A549 (cell line): ENCODE measurements around the gene SLC25A46. TPM values are rescaled to one million over a fixed set of nuclear protein-coding genes. Genes with fewer than 3 reads are reported as not detected.
A peak's percentile ranks its signal among the peaks of the same experiment; 100 is the strongest.

Experiments
- ATAC-seq, 2 experiments: fragments of 200-7000 bp in 1 of 2; fragments of >200 bp in 1 of 2; cut with Nextera tagmentation in 1 of 2; cut with Tn5 transposase in 1 of 2; 3 replicates each; pipeline versions ENCODE4 v1.8.0 to v1.9.1; 2018 to 2020; ENCODE audit warnings: mild to moderate bottlenecking in 1 of 2, moderate library complexity in 1 of 2
- CTCF ChIA-PET: fragments of 300-600 bp; sonication (Branson Sonifier 250); formaldehyde crosslinking; extraction: SDS; loops from one replicate; lab custom pipeline; 2021; ENCODE audit warnings: antibody characterized with exemption, inconsistent platforms; lab: Yijun Ruan, JAX
- POLR2A ChIA-PET: fragments of 350-600 bp; formaldehyde crosslinking; extraction: SDS; loops from one replicate; lab custom pipeline; 2021; ENCODE audit warnings: antibody characterized with exemption, inconsistent platforms; lab: Yijun Ruan, JAX
- DNase-seq, 2 experiments: peaks; one replicate each; pipeline versions ENCODE4 v3.0.0 to v3.0.0-alpha.2; 2011 to 2016; ENCODE audit warnings: low read depth in 1 of 2, low spot score in 1 of 2
- FAIRE-seq: peaks from 2 replicates; lab custom pipeline; 2011; peaks lifted over from hg19 to GRCh38; lab: Jason Lieb, UNC
- H3K27ac ChIP-seq, 2 experiments: fragments of >200 bp; sonication (Bioruptor Twin); formaldehyde crosslinking; 3 replicates each; pipeline ENCODE4 v1.5.1; 2016 to 2017
- H3K4me1 ChIP-seq: fragments of >200 bp; sonication (Bioruptor Twin); formaldehyde crosslinking; 3 replicates; pipeline ENCODE4 v1.6.1; 2016
- H3K4me2 ChIP-seq: fragments of >200 bp; sonication (Bioruptor Twin); formaldehyde crosslinking; 3 replicates; pipeline ENCODE4 v1.6.1; 2016
- H3K4me3 ChIP-seq: fragments of >200 bp; sonication (Bioruptor Twin); formaldehyde crosslinking; 3 replicates; pipeline ENCODE4 v1.5.1; 2016
- H3K9me3 ChIP-seq: fragments of >200 bp; sonication (Bioruptor Twin); formaldehyde crosslinking; 3 replicates; pipeline ENCODE4 v1.6.1; 2016
- CBX2 ChIP-seq: fragments of 200-600 bp; sonication (generic); IDR thresholded peaks from 2 replicates; pipeline ENCODE4 v1.6.1; 2016; ENCODE audit warnings: low read depth, mild to moderate bottlenecking, borderline replicate concordance
- CHD2 ChIP-seq: fragments of 150-350 bp; IDR thresholded peaks from 2 replicates; pipeline ENCODE4 v1.6.1; 2014; ENCODE audit warnings: low read length; ENCODE audit not compliant: partially characterized antibody
- CHD4 ChIP-seq: fragments of 200-600 bp; sonication (generic); IDR thresholded peaks from 2 replicates; pipeline ENCODE4 v1.6.1; 2016; ENCODE audit warnings: antibody characterized with exemption, mild to moderate bottlenecking, borderline replicate concordance
- CTCF ChIP-seq: fragments of >200 bp; sonication (Bioruptor Twin); formaldehyde crosslinking; IDR thresholded peaks from 3 replicates; pipeline ENCODE4 v1.5.1; 2016
- E2F6 ChIP-seq: IDR thresholded peaks from 2 replicates; pipeline ENCODE4 v1.6.1; 2012; ENCODE audit warnings: low read depth, borderline replicate concordance
- EHF ChIP-seq: fragments of 250-450 bp; sonication (Bioruptor Pico); IDR thresholded peaks from 2 replicates; pipeline ENCODE4 v1.5.0; 2020; ENCODE audit warnings: mild to moderate bottlenecking
- HES2 ChIP-seq: fragments of >200 bp; sonication (Bioruptor Twin); formaldehyde crosslinking; IDR thresholded peaks from 2 replicates; pipeline ENCODE4 v1.6.1; 2016
- HEYL ChIP-seq: fragments of 250-450 bp; sonication (Bioruptor Pico); IDR thresholded peaks from 2 replicates; pipeline ENCODE4 v1.8.0; 2021; ENCODE audit warnings: mild to moderate bottlenecking, moderate library complexity
- HMGXB4 ChIP-seq: fragments of 250-450 bp; sonication (Bioruptor Pico); IDR thresholded peaks from 2 replicates; pipeline ENCODE4 v1.5.0; 2021; ENCODE audit warnings: mild to moderate bottlenecking, moderate library complexity, borderline replicate concordance
- HOXB5 ChIP-seq: fragments of 250-450 bp; sonication (Bioruptor Pico); IDR thresholded peaks from 2 replicates; pipeline ENCODE4 v1.5.0; 2020; ENCODE audit warnings: mild to moderate bottlenecking, moderate library complexity
- MAX ChIP-seq: IDR thresholded peaks from 2 replicates; pipeline ENCODE4 v1.6.1; 2012
- NFE2L2 ChIP-seq: fragments of 150-350 bp; conservative IDR thresholded peaks from 2 replicates; pipeline ENCODE4 v1.6.1; 2014; ENCODE audit warnings: low read length
- NPAS2 ChIP-seq: fragments of 250-450 bp; sonication (Bioruptor Pico); IDR thresholded peaks from 2 replicates; pipeline ENCODE4 v1.8.0; 2022; ENCODE audit warnings: mild to moderate bottlenecking, moderate library complexity, borderline replicate concordance
- NR3C1 ChIP-seq: fragments of >200 bp; sonication (Bioruptor Twin); formaldehyde crosslinking; IDR thresholded peaks from 3 replicates; pipeline ENCODE4 v1.6.1; 2017
- PBX3 ChIP-seq: IDR thresholded peaks from 2 replicates; pipeline ENCODE4 v1.6.1; 2012
- POLR2A ChIP-seq: IDR thresholded peaks from 2 replicates; pipeline ENCODE4 v1.6.1; 2012; ENCODE audit warnings: mild to moderate bottlenecking, low read length
- RAD21 ChIP-seq, 2 experiments: fragments of >200 bp in 1 of 2; sonication (Bioruptor Twin) in 1 of 2; formaldehyde crosslinking in 1 of 2; IDR thresholded peaks in 1 of 2; conservative IDR thresholded peaks in 1 of 2; 2 replicates in 1 of 2; 3 replicates in 1 of 2; pipeline ENCODE4 v1.6.1; 2012 to 2018; ENCODE audit warnings: inconsistent platforms in 1 of 2
- SMC3 ChIP-seq: fragments of >200 bp; sonication (Bioruptor Twin); formaldehyde crosslinking; IDR thresholded peaks from 3 replicates; pipeline ENCODE4 v1.6.1; 2018; ENCODE audit warnings: inconsistent platforms
- TP53 ChIP-seq: fragments of 250-450 bp; sonication (Bioruptor Pico); IDR thresholded peaks from 2 replicates; pipeline ENCODE4 v1.5.0; 2021; ENCODE audit warnings: mild to moderate bottlenecking, moderate library complexity
- ZSCAN20 ChIP-seq: fragments of 250-450 bp; sonication (Bioruptor Pico); IDR thresholded peaks from 2 replicates; pipeline ENCODE4 v1.8.0; 2022; ENCODE audit warnings: mild to moderate bottlenecking, moderate library complexity
- WGBS: methylation state at CpG from one replicate; pipeline ENCODE4 v1.1.6; 2017; ENCODE audit errors: missing lambda C conversion rate; 5-methylcytosine and 5-hydroxymethylcytosine counted together
- polyA plus RNA-seq, 4 experiments: library from polyadenylated mRNA; depleted of rRNA in 3 of 4; stranded (reverse); fragments of >200 nt; fragmentation: RNase III in 1 of 4; extraction: RNeasy Plus Mini Kit Qiagen cat#74134 plus additional on column Dnase treatment in 1 of 4; gene quantifications; 2 replicates in 3 of 4; 3 replicates in 1 of 4; pipeline ENCODE4 v1.2.3, GENCODE V29; 2011 to 2017

The SLC25A46 gene
- polyA plus RNA-seq, 2 of the 4 experiments (the other 2 are of a cell fraction): 29.2 to 41.7 TPM

GRCh38 chr5:110754181-110754580, 15.4 kb downstream of the SLC25A46 start:
- ATAC-seq (no peak), DNase-seq (no peak), FAIRE-seq (no peak)
- Histone ChIP-seq H3K9me3 (no peaks in the 10 kb centered on the region), H3K4me3 (no peak overlapping the region), H3K27ac (no peak overlapping the region), H3K4me1 (no peaks in the 10 kb centered on the region), H3K4me2 (no peak overlapping the region)
- POLR2A ChIA-PET: no interaction called here
- TF ChIP-seq PBX3: no peak
- TF ChIP-seq E2F6: no peak
- TF ChIP-seq CBX2: no peak
- TF ChIP-seq HES2: no peak
- no peak for TF ChIP-seq NPAS2 (CRISPR knock-in tag)
- no peak for TF ChIP-seq POLR2A
- no peak for TF ChIP-seq MAX
- no peak for TF ChIP-seq HEYL (CRISPR knock-in tag)
- no peak for TF ChIP-seq TP53 (CRISPR knock-in tag)
- TF ChIP-seq CHD4: no peak
- no peak for TF ChIP-seq NR3C1
- TF ChIP-seq ZSCAN20 (CRISPR knock-in tag): no peak
- TF ChIP-seq EHF (CRISPR knock-in tag): no peak
- CTCF ChIA-PET: no interaction called here

- no peaks in the 10 kb centered on the region for H3K4me1 ChIP-seq
- H3K27ac ChIP-seq: no peak overlapping the region
- FAIRE-seq (no peak), ATAC-seq (peak; percentile 47 to 63; a peak in 4 of 6 replicates), DNase-seq (peak in 1 of 2 experiments; percentile 55)
- no peak overlapping the region for H3K4me2 ChIP-seq
- POLR2A ChIA-PET: no interaction called here
- CTCF ChIA-PET: interaction anchor here (0.8 to 1.1 kb wide), 3 partner anchors 9 to 19 kb away, joined by 3 read pairs; partner anchors contain the start of gene SLC25A46
- no peaks in the 10 kb centered on the region for H3K9me3 ChIP-seq
- TF ChIP-seq CTCF: peak; percentile 78
- TF ChIP-seq SMC3: peak; percentile 49; the same call in 1 of the 3 replicates
- TF ChIP-seq NFE2L2: no peak
- TF ChIP-seq CHD2: no peak
- no peak for TF ChIP-seq HMGXB4 (CRISPR knock-in tag)
- no peak for TF ChIP-seq HOXB5 (CRISPR knock-in tag)
- TF ChIP-seq RAD21 (conservative IDR thresholded peaks at IDR 0.05 in 1 of 2, IDR thresholded peaks at IDR 0.05 in 1 of 2): peak; percentile 60 to 66
- WGBS: 45% methylated on average over 4 of the region's 4 CpGs
- H3K4me3 ChIP-seq: no peak overlapping the region
These were observed 18.4 kb downstream of the SLC25A46 start for GRCh38 chr5:110757118-110757729.
